GM12874 (cell line): Measurements from ENCODE around the gene LMF1.

ENCODE experiments used
- TF ChIP-seq, protein P1 (sequence below): IDR thresholded peaks from 2 replicates; pipeline ENCODE4 v1.5.1; 2011; ENCODE audit warnings: low read depth, mild to moderate bottlenecking, control low read depth, low read length, moderate library complexity; ENCODE audit not compliant: insufficient read depth

The LMF1 gene

DNA sequence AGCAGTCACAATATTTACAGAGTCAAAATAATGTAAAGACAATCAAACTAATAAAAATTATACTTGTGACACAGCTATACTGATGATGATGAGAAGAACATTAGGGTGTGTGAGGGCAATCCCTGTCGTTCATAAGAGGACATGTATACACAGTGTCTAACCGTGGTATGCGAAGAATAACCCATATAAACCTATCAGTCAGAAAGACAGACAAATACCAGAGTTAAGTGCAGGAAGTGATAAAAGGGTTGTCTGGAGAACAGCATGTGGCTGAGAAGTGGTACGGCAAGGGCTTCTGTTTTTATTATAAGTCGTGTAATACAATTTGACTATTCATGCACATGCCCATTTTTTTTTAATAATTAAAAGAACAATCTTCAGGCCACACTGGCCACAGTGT lies 46.7 kb downstream of the LMF1 start:
- TF ChIP-seq, protein P1, sequence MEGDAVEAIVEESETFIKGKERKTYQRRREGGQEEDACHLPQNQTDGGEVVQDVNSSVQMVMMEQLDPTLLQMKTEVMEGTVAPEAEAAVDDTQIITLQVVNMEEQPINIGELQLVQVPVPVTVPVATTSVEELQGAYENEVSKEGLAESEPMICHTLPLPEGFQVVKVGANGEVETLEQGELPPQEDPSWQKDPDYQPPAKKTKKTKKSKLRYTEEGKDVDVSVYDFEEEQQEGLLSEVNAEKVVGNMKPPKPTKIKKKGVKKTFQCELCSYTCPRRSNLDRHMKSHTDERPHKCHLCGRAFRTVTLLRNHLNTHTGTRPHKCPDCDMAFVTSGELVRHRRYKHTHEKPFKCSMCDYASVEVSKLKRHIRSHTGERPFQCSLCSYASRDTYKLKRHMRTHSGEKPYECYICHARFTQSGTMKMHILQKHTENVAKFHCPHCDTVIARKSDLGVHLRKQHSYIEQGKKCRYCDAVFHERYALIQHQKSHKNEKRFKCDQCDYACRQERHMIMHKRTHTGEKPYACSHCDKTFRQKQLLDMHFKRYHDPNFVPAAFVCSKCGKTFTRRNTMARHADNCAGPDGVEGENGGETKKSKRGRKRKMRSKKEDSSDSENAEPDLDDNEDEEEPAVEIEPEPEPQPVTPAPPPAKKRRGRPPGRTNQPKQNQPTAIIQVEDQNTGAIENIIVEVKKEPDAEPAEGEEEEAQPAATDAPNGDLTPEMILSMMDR: no peak

GRCh38 chr16:923184-923583 lies 47.6 kb downstream of the LMF1 start:
- TF ChIP-seq, protein P1: no peak

- TF ChIP-seq, protein P1: no peak
These were observed 48.7 kb downstream of the LMF1 start for GRCh38 chr16:922051-922450.

DNA sequence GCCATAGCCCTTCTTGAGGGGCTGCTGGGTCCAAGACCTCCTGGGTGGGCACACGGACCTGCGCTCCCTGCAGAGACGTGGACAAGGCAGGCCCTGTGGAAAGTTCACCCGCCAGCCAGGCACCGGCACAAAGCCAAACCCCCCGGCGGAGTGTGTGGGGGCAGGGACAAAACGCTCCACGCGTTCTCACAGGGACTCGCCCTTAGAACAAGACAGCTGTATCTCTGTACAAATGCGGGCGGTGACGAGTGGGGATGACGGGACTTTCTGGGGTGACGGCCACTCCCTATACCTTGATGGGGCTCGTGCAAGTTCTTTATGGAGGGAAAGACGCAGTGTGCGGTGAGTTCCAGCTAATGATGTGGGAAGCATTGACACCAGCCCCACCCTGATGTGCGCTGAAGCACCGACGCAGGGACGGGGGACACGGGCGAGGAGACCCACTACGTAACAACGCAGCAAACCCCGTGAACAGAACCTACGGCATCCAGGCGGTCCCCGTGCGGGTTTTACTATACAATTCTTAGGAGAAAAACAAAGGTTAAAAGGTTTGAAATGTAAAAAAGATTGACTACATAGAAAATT lies 49.4 kb downstream of the LMF1 start:
- TF ChIP-seq, protein P1: no peak

DNA sequence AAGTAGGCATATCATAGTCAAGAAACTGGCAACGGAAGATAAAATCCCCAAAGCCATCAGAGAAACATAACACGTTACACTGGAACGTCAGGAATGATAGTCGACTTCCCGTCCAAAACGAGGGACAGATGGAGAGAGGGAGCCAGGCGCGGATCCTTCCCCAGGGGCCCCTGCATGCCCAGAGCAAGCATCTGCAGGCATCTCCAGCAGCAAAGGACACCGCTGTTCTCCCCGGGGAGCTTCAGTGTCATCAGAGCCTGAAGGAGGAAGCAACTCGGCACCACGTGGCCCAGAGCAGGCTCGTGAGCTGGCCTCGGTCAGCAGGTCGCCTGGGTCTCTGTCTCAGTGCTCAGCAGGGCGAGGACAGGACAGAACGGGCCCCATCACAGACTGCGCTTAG lies 50.1 kb downstream of the LMF1 start:
- TF ChIP-seq, protein P1: no peak

DNA sequence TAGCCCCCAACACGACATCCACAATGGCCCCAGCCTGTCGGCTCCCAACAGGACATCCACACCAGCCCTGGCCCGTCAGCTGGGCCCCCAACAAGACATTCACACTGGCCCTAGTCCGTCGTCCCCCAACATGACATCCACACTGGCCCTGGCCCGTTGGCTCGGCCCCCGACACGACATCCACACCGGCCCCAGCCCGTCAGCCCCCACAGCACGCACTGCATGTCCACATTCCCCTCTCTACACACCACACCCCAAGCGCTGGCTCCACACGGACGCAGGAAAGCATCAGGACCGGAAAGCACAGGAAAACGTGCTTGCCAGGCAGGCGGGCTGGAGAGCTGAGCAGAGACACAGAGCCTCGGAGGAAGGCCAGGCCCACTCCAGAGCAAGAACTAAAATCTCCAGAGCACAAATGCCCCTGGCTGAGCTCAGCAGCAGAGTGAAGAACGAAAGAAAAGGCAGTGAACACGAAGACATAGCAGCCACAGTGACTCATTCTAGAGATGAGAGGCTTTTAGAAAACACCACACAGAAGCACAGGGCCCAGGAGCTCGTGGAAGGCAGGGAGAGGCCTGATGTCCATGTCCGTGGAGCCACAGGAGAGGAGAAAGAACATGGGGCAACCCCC lies 50.6 kb downstream of the LMF1 start:
- TF ChIP-seq, protein P1: no peak

- TF ChIP-seq, protein P1: no peak
These were observed 51.1 kb downstream of the LMF1 start for GRCh38 chr16:919658-920050.
